GOT3 (cell line): ENCODE results near the gene CPZ.
"Not testable (repeated sequence)": the region's sequence is repeated elsewhere in the genome, so short reads cannot be mapped to it uniquely, and the experiment has no call there.

ENCODE experiments used
- DNase-seq: peaks from one replicate; lab custom pipeline; 2025; ENCODE audit warnings: mixed read lengths; lab: John Stamatoyannopoulos, UW

Gene CPZ

DNA sequence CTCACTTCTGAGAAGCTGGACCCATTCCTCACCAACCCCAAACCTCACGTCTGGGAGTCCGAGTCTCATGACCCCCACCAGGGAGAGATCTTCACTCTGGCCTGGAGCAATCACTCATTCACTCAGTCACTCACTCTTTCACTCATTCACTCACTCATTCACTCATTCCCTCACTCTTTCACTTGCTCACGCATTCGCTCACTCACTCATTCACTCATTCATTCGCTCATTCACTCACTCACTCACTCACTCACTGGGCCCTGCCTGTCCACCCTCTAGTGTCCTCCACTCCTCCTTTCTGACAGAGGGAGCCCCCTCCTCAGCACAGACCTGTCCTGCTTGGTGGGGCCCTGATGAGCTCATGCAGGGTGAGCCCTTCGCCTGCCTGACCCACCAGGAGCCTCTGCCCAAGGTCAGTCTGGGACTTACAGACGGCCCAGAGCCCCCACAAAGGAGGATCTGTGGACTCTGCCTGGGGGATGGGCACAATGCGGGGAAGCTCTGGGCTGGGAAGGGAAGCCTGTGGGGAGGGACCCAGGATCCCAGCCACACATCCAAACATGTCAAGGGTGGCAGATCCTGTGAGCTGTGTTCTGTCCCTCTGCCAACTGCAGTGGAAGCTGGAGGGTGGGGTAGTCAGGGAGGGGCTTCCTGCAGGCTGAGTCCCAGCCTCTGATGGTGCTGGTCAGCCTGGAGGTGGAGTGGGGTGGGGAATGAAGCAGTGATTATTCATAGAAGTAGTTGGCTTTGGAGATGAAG is 18.5 kb downstream of the CPZ start:
- DNase-seq: no peak

GRCh38 chr4:8612646-8613045 is 20.1 kb downstream of the CPZ start:
- DNase-seq: no peak

DNA sequence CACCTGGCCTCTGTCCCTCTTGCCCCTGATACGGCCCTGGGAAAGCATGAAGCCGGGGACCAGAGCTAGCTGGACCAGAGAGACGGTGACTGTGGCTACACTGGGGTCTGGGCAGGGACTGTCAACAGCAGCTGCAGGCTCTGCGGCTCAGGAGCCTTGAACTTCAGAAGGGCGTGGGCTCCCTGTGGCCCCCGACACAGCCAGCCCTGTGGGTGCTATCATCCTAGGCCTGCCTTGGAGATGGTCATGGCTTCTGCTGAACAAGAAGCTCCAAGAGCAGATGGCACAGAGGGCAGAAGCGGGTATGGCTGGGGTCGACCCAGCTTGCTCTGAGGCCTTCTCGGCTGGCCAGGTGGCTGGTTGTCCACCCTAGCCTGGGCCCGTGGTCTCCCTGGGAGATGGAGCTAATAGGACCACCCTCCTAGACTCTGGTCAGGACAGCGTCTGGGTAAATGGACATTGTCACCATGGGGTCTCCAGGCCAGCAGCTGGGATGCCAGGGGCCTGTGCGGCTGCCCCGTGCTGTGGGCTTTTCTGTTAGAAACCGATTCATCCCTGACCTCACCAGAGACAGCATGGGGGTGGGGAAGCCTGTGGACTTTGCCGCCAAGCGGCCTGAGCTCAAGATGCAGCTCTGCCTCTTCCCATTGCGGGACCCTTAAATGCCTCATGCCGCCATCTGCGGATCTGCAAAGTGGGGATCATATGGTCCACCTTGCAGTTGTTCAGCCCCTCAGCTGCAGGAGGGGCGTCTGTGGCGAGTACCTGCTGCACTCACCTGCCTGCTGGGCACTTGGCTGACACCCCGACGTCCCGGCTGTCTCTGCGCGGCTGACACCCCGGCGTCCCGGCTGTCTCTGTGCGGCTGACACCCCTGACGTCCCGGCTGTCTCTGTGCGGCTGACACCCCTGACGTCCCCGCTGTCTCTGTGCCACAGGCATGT is 21.1 kb downstream of the CPZ start:
- DNase-seq: no peak

DNA sequence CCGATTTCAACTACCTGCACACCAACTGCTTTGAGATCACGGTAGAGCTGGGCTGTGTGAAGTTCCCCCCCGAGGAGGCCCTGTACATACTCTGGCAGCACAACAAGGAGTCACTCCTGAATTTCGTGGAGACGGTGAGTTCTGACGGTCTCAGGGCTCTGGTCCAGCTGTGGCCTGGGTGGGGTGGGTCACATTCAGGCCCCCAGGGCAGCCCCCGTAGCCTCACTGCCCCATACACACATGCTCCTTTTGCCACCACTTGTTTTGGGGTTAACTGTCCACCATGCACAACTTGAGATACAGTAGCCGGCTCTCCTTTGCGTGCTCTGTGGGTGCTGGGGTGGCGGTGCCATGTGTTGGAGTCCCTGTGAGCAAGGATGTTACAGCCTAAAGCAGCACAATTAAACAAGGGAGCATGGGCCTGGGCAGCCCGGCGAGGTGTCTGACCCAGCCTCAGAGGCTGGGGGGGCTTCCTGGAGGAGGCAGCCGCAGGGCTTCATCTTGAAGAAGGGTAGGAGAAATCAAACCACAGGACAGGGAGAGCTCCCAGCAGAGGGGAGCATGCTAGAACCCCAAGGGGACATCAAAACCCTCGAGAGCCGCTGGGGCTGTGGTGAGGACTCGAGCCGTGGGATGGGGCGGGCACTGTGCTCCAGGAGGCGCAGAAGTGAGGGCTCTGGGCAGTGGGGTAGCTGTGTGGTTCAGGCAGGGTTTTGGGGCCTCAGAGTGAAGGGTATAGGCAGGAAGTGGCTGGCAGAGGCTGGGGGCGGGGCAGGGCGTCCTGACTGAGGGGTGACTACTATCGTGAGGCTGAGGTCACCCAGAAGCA is 22.0 kb downstream of the CPZ start:
- DNase-seq: no peak

GRCh38 chr4:8615366-8615765 is 22.8 kb downstream of the CPZ start:
- DNase-seq: no peak

DNA sequence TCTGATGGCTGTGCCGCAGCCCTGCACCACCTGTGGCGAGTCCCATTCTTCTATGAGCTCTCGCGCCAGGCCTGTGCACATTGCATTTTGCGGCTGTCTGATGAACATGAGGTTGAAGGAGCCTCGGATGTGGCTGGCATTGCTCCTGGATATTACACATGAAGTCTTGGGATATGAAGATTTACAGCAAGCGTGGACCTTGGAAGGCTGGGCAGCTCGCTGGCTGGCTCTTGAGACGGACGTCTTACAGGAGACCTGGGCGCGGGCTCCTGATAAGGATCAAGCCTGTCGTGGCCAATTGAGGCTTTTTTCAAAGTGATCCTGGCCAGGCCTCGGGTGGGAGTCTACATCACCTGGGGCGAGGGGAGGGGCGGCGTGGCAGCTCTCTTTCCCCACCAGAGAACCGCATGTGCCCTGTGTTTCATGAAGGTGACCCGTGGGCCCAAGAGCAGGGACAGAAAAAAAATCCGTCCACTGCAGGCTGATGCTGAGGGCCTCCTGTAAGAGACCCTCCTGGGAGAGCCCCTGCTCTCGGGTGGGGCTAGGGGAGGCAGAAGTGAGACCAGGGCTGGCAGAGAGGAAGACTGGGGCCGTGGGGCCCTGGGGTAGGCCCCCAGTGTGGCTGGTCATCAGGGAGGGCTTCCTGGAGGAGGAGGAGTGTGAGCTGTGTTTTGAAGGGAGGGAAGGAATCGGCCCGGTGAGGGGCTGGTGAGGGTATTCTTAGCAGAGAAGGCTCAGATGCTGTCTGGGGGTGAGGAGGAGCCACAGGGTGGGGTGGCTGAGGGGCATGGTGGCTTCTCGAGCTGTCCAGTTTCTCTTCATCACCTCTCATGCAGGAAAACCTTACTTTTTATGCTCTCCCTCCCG is 23.6 kb downstream of the CPZ start:
- DNase-seq: no peak

DNA sequence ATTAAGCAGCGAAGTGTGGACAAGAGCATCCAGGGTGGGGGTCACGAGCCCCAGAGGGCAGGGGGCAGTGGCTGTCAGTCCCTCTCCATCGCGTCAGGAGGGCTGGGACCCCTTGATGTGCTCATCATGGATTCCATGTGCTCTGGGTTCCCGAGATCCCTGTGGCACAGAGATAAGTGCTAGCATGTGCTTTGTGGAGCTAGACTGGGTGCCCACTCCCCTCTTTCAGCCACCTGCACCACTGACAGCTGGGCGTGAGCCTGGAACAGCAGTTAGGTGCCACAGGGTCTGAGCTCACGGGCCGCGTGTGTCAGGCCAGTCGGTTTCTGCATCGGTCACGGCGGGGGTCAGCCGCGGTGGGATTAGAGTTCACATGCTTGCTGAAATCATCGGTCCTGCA is 24.3 kb downstream of the CPZ start:
- no peak for DNase-seq

GRCh38 chr4:8617486-8618040 is 25.0 kb downstream of the CPZ start:
- DNase-seq: no peak

- DNase-seq: no peak
Observed at GRCh38 chr4:8618421-8618820, 25.9 kb downstream of the CPZ start.

DNA sequence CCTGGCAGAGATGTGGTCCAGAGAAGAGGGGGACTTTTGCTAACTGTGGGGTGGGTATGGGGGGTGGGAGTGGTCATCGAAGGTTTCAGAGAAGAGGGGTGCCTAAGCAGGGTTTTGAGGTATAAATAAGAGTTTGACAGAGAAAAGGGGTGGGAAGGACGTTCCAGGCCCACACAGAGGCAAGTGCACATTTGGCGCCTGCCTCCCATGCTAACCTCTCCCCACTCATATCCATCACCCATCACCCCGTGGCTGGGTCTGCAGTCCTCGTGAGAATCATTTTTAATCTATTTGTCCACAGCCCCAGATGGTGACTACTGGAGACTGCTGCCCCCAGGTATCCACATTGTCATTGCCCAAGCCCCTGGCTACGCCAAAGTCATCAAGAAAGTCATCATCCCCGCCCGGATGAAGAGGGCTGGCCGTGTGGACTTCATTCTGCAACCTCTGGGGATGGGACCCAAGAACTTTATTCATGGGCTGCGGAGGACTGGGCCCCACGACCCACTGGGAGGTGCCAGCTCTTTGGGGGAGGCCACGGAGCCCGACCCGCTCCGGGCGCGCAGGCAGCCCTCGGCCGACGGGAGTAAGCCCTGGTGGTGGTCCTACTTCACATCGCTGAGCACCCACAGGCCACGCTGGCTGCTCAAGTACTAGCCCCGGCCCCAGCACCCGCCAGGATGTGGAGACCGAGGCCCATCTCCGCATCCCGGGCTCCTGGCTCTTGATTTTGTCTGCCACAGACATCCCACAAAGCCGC is 26.6 kb downstream of the CPZ start:
- no peak for DNase-seq

- not testable (repeated sequence) for DNase-seq
Observed at GRCh38 chr4:8621135-8621534, 28.6 kb downstream of the CPZ start.

DNA sequence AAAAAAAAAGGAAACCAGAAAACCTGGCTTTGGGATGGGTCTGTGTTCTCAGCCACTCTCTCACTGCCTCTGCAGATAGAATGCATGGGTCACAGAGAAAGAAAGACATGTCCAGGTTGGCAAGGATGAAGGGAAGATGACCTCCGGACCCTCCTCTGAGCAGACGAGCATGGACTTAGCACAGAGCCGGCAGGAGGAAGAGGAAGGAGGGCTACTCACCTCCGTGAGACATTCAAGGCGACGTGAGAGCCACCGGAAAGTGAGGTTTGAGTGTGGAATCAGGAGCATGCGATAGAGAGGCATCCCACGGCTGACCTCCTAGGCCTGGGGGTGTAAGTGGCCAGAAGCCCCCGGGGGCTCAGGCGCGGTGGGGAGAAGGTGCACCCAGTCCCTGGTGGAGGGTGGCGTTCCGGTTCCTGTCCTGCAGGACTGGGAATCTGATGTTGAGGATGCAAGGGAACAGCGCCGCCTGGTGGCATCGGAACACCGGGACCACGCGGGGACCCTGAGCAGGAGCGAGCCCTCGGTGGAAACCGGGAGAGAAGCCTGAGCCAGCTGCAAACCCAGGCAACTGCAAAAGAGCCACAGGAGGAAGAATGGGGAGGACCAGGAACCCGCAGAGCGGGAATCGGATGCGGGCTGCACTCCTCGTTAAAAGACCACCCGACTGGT is 32.2 kb downstream of the CPZ start:
- DNase-seq: not testable (repeated sequence)

GRCh38 chr4:8630240-8630905 is 37.8 kb downstream of the CPZ start:
- not testable (repeated sequence) for DNase-seq

- not testable (repeated sequence) for DNase-seq
Observed at GRCh38 chr4:8631896-8632295, 39.3 kb downstream of the CPZ start.

GRCh38 chr4:8634773-8635172 is 42.2 kb downstream of the CPZ start:
- DNase-seq: not testable (repeated sequence)

DNA sequence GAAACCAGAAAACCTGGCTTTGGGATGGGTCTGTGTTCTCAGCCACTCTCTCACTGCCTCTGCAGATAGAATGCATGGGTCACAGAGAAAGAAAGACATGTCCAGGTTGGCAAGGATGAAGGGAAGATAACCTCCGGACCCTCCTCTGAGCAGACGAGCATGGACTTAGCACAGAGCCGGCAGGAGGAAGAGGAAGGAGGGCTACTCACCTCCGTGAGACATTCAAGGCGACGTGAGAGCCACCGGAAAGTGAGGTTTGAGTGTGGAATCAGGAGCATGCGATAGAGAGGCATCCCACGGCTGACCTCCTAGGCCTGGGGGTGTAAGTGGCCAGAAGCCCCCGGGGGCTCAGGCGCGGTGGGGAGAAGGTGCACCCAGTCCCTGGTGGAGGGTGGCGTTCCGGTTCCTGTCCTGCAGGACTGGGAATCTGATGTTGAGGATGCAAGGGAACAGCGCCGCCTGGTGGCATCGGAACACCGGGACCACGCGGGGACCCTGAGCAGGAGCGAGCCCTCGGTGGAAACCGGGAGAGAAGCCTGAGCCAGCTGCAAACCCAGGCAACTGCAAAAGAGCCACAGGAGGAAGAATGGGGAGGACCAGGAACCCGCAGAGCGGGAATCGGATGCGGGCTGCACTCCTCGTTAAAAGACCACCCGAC is 43.5 kb downstream of the CPZ start:
- DNase-seq: not testable (repeated sequence)

DNA sequence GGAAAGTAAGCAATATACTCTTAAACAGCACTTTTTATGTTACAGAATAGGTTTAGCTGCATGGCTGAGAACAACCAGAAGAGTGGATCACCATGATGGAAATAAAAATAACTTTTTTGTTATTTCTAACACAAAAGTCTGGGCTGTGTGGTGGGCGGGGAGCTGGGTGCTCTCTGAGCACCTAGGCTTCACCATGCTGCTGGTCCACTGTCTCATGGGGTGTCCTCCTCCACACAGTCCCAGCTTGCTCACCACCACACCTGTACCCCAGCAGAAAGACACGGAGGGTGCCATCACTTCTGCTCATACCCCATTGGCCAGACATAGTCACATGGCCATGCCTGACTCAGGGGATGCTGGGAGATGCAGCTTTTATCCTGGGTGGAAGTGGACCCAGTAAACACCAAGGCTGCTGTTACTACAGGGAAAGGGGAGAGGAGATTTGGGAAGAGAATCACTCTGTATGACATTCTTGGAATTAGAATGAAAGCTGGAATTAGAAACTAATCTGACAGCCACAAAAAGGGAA is 45.0 kb downstream of the CPZ start:
- DNase-seq: no peak

GRCh38 chr4:8639021-8639420 is 46.5 kb downstream of the CPZ start:
- no peak for DNase-seq
